ENCODE data around the gene CCL20. TPM values are rescaled to one million over a fixed set of nuclear protein-coding genes. Genes with fewer than 3 reads are reported as not detected.

The CCL20 gene
- total and polyA plus RNA-seq, 2 of the 13 experiments (the other 11 are each of a cell fraction or from before 2014, with no cell fraction given), result 223 to 903 TPM

DNA sequence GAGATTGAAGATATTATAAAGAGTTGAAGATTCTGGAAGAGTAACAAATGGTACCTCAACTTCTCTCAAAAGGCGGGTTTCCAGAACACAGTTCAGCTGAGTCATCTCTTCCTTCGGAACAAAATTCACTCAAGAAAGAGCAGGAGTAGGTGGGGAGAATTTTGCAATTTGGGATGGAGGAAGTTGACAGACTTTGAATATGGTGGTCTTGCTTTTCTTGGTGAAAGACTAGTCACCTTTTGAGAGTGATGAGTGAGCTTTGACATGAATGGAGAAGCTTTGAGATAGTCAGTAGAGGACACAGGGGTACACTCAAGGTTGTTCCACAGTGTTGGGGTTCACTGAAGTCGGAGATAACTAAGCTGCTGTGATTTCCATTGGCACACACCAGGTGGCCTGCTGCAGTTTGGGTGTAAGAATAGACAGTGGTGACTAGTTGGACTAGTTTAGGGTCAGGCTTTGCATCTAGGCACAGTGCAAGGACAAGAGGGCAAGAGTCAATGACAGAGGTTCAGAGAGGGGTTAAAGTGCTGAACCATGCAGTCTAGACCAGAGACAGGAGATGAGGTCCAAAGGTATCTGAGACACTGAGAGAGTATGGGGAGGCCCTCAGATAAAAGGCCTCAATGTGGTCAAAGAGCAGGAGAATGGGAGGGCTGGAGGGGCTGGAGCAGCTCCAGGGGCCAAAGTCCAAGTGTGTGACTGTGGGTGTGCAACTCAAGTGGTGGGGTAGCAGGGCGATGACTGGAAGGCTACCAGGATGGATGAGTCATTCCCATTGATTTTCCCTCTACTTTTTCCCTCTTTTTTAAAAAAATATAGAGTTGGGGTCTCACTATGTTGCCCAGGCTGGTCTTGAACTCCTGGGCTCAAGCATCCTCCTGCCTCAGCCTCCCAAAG lies 7.7 kb downstream of the CCL20 start (continued):
- TF ChIP-seq, protein P1, sequence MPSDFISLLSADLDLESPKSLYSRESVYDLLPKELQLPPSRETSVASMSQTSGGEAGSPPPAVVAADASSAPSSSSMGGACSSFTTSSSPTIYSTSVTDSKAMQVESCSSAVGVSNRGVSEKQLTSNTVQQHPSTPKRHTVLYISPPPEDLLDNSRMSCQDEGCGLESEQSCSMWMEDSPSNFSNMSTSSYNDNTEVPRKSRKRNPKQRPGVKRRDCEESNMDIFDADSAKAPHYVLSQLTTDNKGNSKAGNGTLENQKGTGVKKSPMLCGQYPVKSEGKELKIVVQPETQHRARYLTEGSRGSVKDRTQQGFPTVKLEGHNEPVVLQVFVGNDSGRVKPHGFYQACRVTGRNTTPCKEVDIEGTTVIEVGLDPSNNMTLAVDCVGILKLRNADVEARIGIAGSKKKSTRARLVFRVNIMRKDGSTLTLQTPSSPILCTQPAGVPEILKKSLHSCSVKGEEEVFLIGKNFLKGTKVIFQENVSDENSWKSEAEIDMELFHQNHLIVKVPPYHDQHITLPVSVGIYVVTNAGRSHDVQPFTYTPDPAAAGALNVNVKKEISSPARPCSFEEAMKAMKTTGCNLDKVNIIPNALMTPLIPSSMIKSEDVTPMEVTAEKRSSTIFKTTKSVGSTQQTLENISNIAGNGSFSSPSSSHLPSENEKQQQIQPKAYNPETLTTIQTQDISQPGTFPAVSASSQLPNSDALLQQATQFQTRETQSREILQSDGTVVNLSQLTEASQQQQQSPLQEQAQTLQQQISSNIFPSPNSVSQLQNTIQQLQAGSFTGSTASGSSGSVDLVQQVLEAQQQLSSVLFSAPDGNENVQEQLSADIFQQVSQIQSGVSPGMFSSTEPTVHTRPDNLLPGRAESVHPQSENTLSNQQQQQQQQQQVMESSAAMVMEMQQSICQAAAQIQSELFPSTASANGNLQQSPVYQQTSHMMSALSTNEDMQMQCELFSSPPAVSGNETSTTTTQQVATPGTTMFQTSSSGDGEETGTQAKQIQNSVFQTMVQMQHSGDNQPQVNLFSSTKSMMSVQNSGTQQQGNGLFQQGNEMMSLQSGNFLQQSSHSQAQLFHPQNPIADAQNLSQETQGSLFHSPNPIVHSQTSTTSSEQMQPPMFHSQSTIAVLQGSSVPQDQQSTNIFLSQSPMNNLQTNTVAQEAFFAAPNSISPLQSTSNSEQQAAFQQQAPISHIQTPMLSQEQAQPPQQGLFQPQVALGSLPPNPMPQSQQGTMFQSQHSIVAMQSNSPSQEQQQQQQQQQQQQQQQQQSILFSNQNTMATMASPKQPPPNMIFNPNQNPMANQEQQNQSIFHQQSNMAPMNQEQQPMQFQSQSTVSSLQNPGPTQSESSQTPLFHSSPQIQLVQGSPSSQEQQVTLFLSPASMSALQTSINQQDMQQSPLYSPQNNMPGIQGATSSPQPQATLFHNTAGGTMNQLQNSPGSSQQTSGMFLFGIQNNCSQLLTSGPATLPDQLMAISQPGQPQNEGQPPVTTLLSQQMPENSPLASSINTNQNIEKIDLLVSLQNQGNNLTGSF (CRISPR knock-in tag; IDR thresholded peaks at IDR 0.05), result no peak
- TF ChIP-seq, protein P2, sequence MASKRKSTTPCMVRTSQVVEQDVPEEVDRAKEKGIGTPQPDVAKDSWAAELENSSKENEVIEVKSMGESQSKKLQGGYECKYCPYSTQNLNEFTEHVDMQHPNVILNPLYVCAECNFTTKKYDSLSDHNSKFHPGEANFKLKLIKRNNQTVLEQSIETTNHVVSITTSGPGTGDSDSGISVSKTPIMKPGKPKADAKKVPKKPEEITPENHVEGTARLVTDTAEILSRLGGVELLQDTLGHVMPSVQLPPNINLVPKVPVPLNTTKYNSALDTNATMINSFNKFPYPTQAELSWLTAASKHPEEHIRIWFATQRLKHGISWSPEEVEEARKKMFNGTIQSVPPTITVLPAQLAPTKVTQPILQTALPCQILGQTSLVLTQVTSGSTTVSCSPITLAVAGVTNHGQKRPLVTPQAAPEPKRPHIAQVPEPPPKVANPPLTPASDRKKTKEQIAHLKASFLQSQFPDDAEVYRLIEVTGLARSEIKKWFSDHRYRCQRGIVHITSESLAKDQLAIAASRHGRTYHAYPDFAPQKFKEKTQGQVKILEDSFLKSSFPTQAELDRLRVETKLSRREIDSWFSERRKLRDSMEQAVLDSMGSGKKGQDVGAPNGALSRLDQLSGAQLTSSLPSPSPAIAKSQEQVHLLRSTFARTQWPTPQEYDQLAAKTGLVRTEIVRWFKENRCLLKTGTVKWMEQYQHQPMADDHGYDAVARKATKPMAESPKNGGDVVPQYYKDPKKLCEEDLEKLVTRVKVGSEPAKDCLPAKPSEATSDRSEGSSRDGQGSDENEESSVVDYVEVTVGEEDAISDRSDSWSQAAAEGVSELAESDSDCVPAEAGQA (IDR thresholded peaks at IDR 0.05; ENCODE audit: low read depth), result no peak; the same call in 1 of the 2 replicates
- TF ChIP-seq, protein P2 (CRISPR knock-in tag; IDR thresholded peaks at IDR 0.05; ENCODE audit: borderline replicate concordance), result no peak
- peak; percentile 100 for TF ChIP-seq ESRRA (CRISPR knock-in tag; IDR thresholded peaks at IDR 0.05; ENCODE audit: low read depth)
- peak; percentile 2; the same call in 1 of the 2 replicates for TF ChIP-seq MIXL1 (CRISPR knock-in tag; IDR thresholded peaks at IDR 0.05)
- TF ChIP-seq ZNF3 (CRISPR knock-in tag; IDR thresholded peaks at IDR 0.05), result 0 out of 2 replicates have a peak, but pooled peaks have one; percentile 26
- TF ChIP-seq, protein P3, sequence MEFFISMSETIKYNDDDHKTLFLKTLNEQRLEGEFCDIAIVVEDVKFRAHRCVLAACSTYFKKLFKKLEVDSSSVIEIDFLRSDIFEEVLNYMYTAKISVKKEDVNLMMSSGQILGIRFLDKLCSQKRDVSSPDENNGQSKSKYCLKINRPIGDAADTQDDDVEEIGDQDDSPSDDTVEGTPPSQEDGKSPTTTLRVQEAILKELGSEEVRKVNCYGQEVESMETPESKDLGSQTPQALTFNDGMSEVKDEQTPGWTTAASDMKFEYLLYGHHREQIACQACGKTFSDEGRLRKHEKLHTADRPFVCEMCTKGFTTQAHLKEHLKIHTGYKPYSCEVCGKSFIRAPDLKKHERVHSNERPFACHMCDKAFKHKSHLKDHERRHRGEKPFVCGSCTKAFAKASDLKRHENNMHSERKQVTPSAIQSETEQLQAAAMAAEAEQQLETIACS (CRISPR knock-in tag; IDR thresholded peaks at IDR 0.05), result no peak
- TF ChIP-seq, protein P4, sequence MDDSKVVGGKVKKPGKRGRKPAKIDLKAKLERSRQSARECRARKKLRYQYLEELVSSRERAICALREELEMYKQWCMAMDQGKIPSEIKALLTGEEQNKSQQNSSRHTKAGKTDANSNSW (CRISPR knock-in tag; IDR thresholded peaks at IDR 0.05; ENCODE audit: borderline replicate concordance), result no peak
- TF ChIP-seq WIZ (CRISPR knock-in tag; IDR thresholded peaks at IDR 0.05), result peak; percentile 94; the same call in 1 of the 2 replicates
- TF ChIP-seq ZFP41 (CRISPR knock-in tag; IDR thresholded peaks at IDR 0.05; ENCODE audit: borderline replicate concordance), result no peak
- TF ChIP-seq CC2D1A (CRISPR knock-in tag; IDR thresholded peaks at IDR 0.05), result no peak
- TF ChIP-seq, protein P5, sequence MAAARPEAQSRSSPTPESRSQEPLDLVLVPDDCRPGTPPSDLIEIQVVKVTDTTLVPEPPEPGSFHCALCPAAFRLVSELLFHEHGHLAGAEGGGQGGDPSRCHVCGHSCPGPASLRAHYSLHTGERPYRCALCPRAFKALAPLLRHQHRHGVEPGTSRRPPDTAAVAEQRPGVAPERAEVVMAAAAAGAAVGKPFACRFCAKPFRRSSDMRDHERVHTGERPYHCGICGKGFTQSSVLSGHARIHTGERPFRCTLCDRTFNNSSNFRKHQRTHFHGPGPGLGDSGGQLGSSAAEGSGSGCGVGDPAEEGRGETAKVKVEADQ (CRISPR knock-in tag; IDR thresholded peaks at IDR 0.05; ENCODE audit: borderline replicate concordance), result 0 out of 2 replicates have a peak, but pooled peaks have one; percentile 53
- peak; percentile 65 for TF ChIP-seq DPF2 (CRISPR knock-in tag; IDR thresholded peaks at IDR 0.05; ENCODE audit: borderline replicate concordance, low read depth)
